ENCODE data around the gene ALG8.

ALG8 gene

GRCh38 chr11:78160557-78160956 is 21.1 kb upstream of the ALG8 start:
- in situ Hi-C loops (cut with HindIII; ENCODE audit: low sequenced_read_pairs) = no loop called here

- in situ Hi-C loops (cut with HindIII; ENCODE audit: low sequenced_read_pairs) = no loop called here
These were observed 19.7 kb upstream of the ALG8 start for GRCh38 chr11:78158987-78159652.

- in situ Hi-C loops (cut with HindIII; ENCODE audit: low sequenced_read_pairs) = no loop called here
These were observed 16.9 kb upstream of the ALG8 start for GRCh38 chr11:78156127-78156844.

GRCh38 chr11:78151804-78152203 is 12.4 kb upstream of the ALG8 start:
- in situ Hi-C loops (cut with HindIII; ENCODE audit: low sequenced_read_pairs) = no loop called here

- in situ Hi-C loops (cut with HindIII; ENCODE audit: low sequenced_read_pairs) = no loop called here
These were observed 11.3 kb upstream of the ALG8 start for GRCh38 chr11:78150754-78151153.

GRCh38 chr11:78150346-78150745 is 10.9 kb upstream of the ALG8 start:
- in situ Hi-C loops (cut with HindIII; ENCODE audit: low sequenced_read_pairs) = no loop called here

GRCh38 chr11:78149646-78150045 is 10.2 kb upstream of the ALG8 start:
- in situ Hi-C loops (cut with HindIII; ENCODE audit: low sequenced_read_pairs) = no loop called here

- in situ Hi-C loops (cut with HindIII; ENCODE audit: low sequenced_read_pairs) = no loop called here
These were observed 8.4 kb upstream of the ALG8 start for GRCh38 chr11:78147807-78148206.

GRCh38 chr11:78145511-78146025 is 6.1 kb upstream of the ALG8 start:
- in situ Hi-C loops (cut with HindIII; ENCODE audit: low sequenced_read_pairs) = no loop called here

GRCh38 chr11:78140392-78141077 is 1.1 kb upstream of the ALG8 start:
- in situ Hi-C loops (cut with HindIII; ENCODE audit: low sequenced_read_pairs) = no loop called here

GRCh38 chr11:78138694-78139421 is 568 bp downstream of the ALG8 start:
- in situ Hi-C loops (cut with HindIII; ENCODE audit: low sequenced_read_pairs) = no loop called here

- in situ Hi-C loops (cut with HindIII; ENCODE audit: low sequenced_read_pairs) = no loop called here
These were observed 1.1 kb downstream of the ALG8 start for GRCh38 chr11:78138291-78138690.

GRCh38 chr11:78132475-78132874 is 7.0 kb downstream of the ALG8 start:
- in situ Hi-C loops (cut with HindIII; ENCODE audit: low sequenced_read_pairs) = no loop called here

- in situ Hi-C loops (cut with HindIII; ENCODE audit: low sequenced_read_pairs) = no loop called here
These were observed 7.5 kb downstream of the ALG8 start for GRCh38 chr11:78131956-78132355.

GRCh38 chr11:78127403-78127802 is 12.0 kb downstream of the ALG8 start:
- in situ Hi-C loops (cut with HindIII; ENCODE audit: low sequenced_read_pairs) = no loop called here

- in situ Hi-C loops (cut with HindIII; ENCODE audit: low sequenced_read_pairs) = no loop called here
These were observed 26.7 kb downstream of the ALG8 start for GRCh38 chr11:78112582-78113275.

- in situ Hi-C loops (cut with HindIII; ENCODE audit: low sequenced_read_pairs) = no loop called here
These were observed 28.1 kb downstream of the ALG8 start for GRCh38 chr11:78111298-78111697.

GRCh38 chr11:78110830-78111229 is 28.6 kb downstream of the ALG8 start:
- in situ Hi-C loops (cut with HindIII; ENCODE audit: low sequenced_read_pairs) = no loop called here

- in situ Hi-C loops (cut with HindIII; ENCODE audit: low sequenced_read_pairs) = no loop called here
These were observed 29.1 kb downstream of the ALG8 start for GRCh38 chr11:78110351-78110750.

Data from DLD1 (cell line).